ENCODE results near the gene JAK1.
A peak's percentile ranks its signal among the peaks of the same experiment; 100 is the strongest.

Gene JAK1

DNA sequence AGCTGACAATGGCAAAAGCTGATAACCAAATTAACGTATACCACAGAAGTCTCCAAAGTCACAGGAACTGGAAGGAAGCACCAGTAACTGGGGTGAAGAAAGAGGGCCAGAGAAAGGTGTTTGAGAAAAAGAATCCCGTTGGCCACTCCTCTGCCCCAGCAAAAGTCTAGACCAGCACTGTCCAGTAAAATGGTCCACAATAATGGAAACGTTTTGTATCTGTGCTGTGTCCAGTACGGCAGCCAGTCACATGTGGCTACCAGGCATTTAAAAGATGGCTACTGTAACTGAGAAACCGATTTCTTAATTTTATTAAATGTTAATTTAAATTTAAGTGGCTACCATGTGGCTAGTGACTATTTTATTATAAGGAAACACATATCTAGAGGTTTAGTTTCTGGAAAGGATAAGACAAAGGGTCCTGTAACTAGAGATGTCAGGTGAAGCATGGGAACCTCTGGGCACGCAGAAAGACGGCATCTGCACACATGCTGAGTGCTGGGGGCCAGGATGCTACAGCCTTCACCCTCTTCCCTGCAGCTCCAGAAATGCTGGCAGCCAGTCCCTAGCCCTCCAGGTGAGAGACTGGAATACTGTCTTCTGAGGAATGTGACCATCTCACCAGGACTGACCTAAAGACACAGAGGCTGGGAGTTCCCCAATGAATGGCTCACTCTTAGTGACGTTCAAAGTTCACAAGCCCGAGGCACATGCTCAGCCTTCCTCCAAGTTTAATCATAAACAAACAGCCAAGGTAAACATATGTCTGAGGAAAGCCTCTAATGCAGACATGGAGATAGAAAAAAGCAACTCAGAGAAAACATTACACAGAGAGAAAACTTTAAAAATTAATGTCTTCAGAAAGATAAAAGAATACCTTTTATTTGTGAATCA is 50.7 kb downstream of the JAK1 start:
- WGBS = 76% methylated on average over 9 of the region's 9 CpGs
- H3K4me3 ChIP-seq (ENCODE audit: low read length) = no peak overlapping the region
- H3K9me3 ChIP-seq (ENCODE audit: insufficient read depth, low read depth, low read length) = no peaks in the 10 kb centered on the region
- H3K27me3 ChIP-seq (ENCODE audit: insufficient read depth, low read length) = no peaks in the 10 kb centered on the region
- H3K36me3 ChIP-seq (ENCODE audit: insufficient read depth, low read length) = no peaks in the 10 kb centered on the region
- H3K27ac ChIP-seq (ENCODE audit: low read depth, low read length) = no peak overlapping the region
- H3K9ac ChIP-seq (ENCODE audit: low read depth, low read length) = no peak overlapping the region
- H3K4me1 ChIP-seq (ENCODE audit: insufficient read depth, low read length) = peaks cover 16% of the 10 kb centered on the region

GRCh38 chr1:64913361-64914015 is 52.9 kb downstream of the JAK1 start:
- WGBS = 81% methylated on average over 2 of the region's 3 CpGs
- Histone ChIP-seq H3K27me3 (ENCODE audit: insufficient read depth, low read length) (no peaks in the 10 kb centered on the region), H3K27ac (ENCODE audit: low read depth, low read length) (no peak overlapping the region), H3K4me3 (ENCODE audit: low read length) (no peak overlapping the region), H3K9ac (ENCODE audit: low read depth, low read length) (no peak overlapping the region), H3K4me1 (ENCODE audit: insufficient read depth, low read length) (peaks cover 16% of the 10 kb centered on the region), H3K36me3 (ENCODE audit: insufficient read depth, low read length) (no peaks in the 10 kb centered on the region), H3K9me3 (ENCODE audit: insufficient read depth, low read depth, low read length) (no peaks in the 10 kb centered on the region)

DNA sequence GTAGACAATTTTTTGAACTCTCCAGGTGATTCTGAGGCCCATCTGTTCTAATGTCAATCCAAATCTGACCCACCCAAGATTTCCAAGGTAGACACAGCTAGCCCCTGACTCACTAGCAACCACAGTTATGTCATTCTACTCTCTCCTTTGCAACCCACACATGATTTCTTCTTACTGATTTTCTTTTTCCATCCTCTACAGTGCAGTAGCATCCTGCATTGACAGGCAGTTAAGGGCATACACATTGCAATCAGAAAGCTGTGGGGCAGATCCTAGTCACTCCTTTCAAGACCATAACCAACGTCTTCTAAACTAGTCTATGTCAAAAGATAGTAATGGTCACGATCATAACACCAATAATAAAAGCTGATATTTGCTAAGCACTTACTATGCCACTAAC is 54.2 kb downstream of the JAK1 start:
- no peaks in the 10 kb centered on the region for H3K9me3 ChIP-seq (ENCODE audit: insufficient read depth, low read depth, low read length)
- no peaks in the 10 kb centered on the region for H3K27me3 ChIP-seq (ENCODE audit: insufficient read depth, low read length)
- WGBS = 91% methylated on average over 2 of the region's 2 CpGs
- peaks cover 8% of the 10 kb centered on the region for H3K4me1 ChIP-seq (ENCODE audit: insufficient read depth, low read length)
- H3K9ac ChIP-seq (ENCODE audit: low read depth, low read length) = no peak overlapping the region
- H3K36me3 ChIP-seq (ENCODE audit: insufficient read depth, low read length) = no peaks in the 10 kb centered on the region
- H3K4me3 ChIP-seq (ENCODE audit: low read length) = no peak overlapping the region
- H3K27ac ChIP-seq (ENCODE audit: low read depth, low read length) = no peak overlapping the region

DNA sequence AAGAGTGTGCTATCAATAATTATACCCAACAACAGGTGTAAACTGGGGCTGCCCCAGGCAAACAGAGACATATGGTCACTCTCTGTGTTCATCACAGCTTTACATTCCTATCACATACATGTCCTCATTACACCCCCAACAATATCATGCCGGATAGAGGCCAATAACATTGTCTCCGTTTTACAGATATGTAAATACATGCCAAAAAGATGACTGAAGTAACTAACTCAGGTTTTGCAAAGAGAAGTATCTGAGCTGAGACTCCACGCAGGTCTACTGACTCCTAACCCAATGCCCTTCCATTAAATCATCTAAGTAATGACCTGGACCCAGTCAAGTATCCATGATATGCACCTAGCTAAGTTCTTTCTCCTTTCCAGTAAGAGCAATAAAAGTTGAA is 55.0 kb downstream of the JAK1 start:
- WGBS = 76% methylated on average over 3 of the region's 3 CpGs
- no peak overlapping the region for H3K27ac ChIP-seq (ENCODE audit: low read depth, low read length)

GRCh38 chr1:64909031-64909430 is 57.3 kb downstream of the JAK1 start:
- Histone ChIP-seq H3K9me3 (ENCODE audit: insufficient read depth, low read depth, low read length) (no peaks in the 10 kb centered on the region), H3K27me3 (ENCODE audit: insufficient read depth, low read length) (no peaks in the 10 kb centered on the region), H3K9ac (ENCODE audit: low read depth, low read length) (no peak overlapping the region), H3K4me3 (ENCODE audit: low read length) (no peak overlapping the region), H3K36me3 (ENCODE audit: insufficient read depth, low read length) (no peaks in the 10 kb centered on the region), H3K4me1 (ENCODE audit: insufficient read depth, low read length) (peaks cover 8% of the 10 kb centered on the region), H3K27ac (ENCODE audit: low read depth, low read length) (no peak overlapping the region)
- WGBS = 90% methylated on average over 7 of the region's 7 CpGs

More for the DNA sequence above, 55.0 kb downstream of the JAK1 start:
- no peak overlapping the region for H3K4me3 ChIP-seq (ENCODE audit: low read length)
- no peaks in the 10 kb centered on the region for H3K36me3 ChIP-seq (ENCODE audit: insufficient read depth, low read length)
- H3K9me3 ChIP-seq (ENCODE audit: insufficient read depth, low read depth, low read length) = no peaks in the 10 kb centered on the region
- H3K4me1 ChIP-seq (ENCODE audit: insufficient read depth, low read length) = peaks cover 11% of the 10 kb centered on the region
- H3K9ac ChIP-seq (ENCODE audit: low read depth, low read length) = no peak overlapping the region
- no peaks in the 10 kb centered on the region for H3K27me3 ChIP-seq (ENCODE audit: insufficient read depth, low read length)

- Histone ChIP-seq H3K9me3 (ENCODE audit: insufficient read depth, low read depth, low read length) (no peaks in the 10 kb centered on the region), H3K4me1 (ENCODE audit: insufficient read depth, low read length) (peaks cover 8% of the 10 kb centered on the region), H3K4me3 (ENCODE audit: low read length) (no peak overlapping the region), H3K9ac (ENCODE audit: low read depth, low read length) (no peak overlapping the region), H3K27ac (ENCODE audit: low read depth, low read length) (no peak overlapping the region), H3K36me3 (ENCODE audit: insufficient read depth, low read length) (no peaks in the 10 kb centered on the region), H3K27me3 (ENCODE audit: insufficient read depth, low read length) (no peaks in the 10 kb centered on the region)
- WGBS = 100% methylated on average over 1 of the region's 1 CpG
Observed at GRCh38 chr1:64908575-64908974, 57.8 kb downstream of the JAK1 start.

GRCh38 chr1:64906447-64906846 is 59.9 kb downstream of the JAK1 start:
- Histone ChIP-seq H3K27ac (ENCODE audit: low read depth, low read length) (no peak overlapping the region), H3K9me3 (ENCODE audit: insufficient read depth, low read depth, low read length) (no peaks in the 10 kb centered on the region)
- 76% methylated on average over 3 of the region's 3 CpGs for WGBS

GRCh38 chr1:64903593-64903992 is 62.8 kb downstream of the JAK1 start:
- H3K27me3 ChIP-seq (ENCODE audit: insufficient read depth, low read length) = no peaks in the 10 kb centered on the region
- H3K27ac ChIP-seq (ENCODE audit: low read depth, low read length) = no peak overlapping the region
- peaks cover 24% of the 10 kb centered on the region for H3K4me1 ChIP-seq (ENCODE audit: insufficient read depth, low read length)
- WGBS = 85% methylated on average over 1 of the region's 1 CpG
- H3K36me3 ChIP-seq (ENCODE audit: insufficient read depth, low read length) = no peaks in the 10 kb centered on the region
- no peaks in the 10 kb centered on the region for H3K9me3 ChIP-seq (ENCODE audit: insufficient read depth, low read depth, low read length)
- H3K4me3 ChIP-seq (ENCODE audit: low read length) = no peak overlapping the region
- H3K9ac ChIP-seq (ENCODE audit: low read depth, low read length) = no peak overlapping the region

More at GRCh38 chr1:64906447-64906846, 59.9 kb downstream of the JAK1 start:
- no peak overlapping the region for H3K9ac ChIP-seq (ENCODE audit: low read depth, low read length)
- H3K4me1 ChIP-seq (ENCODE audit: insufficient read depth, low read length) = peaks cover 8% of the 10 kb centered on the region
- H3K4me3 ChIP-seq (ENCODE audit: low read length) = no peak overlapping the region
- H3K27me3 ChIP-seq (ENCODE audit: insufficient read depth, low read length) = no peaks in the 10 kb centered on the region
- H3K36me3 ChIP-seq (ENCODE audit: insufficient read depth, low read length) = no peaks in the 10 kb centered on the region

DNA sequence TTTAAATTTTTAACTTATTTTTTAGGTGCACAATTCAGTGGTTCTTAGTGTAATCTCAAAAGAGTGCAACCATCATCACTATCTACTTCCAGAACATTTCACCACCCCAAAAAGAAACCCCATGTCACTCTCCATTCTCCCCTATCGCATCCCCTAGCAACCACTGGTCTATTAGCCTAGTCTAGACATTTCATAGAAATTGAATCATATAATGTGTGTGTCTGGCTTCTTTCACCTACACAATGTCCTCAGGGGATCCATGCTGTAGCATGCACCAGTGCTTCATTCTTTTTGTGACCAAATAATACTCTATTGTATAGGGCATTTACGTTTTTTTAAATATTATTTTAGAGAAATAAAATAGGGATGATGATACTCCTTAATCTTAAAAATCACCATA is 64.7 kb downstream of the JAK1 start:
- Histone ChIP-seq H3K27ac (ENCODE audit: low read depth, low read length) (no peak overlapping the region), H3K4me1 (ENCODE audit: insufficient read depth, low read length) (peaks cover 30% of the 10 kb centered on the region), H3K36me3 (ENCODE audit: insufficient read depth, low read length) (no peaks in the 10 kb centered on the region), H3K9ac (ENCODE audit: low read depth, low read length) (no peak overlapping the region), H3K4me3 (ENCODE audit: low read length) (no peak overlapping the region), H3K27me3 (ENCODE audit: insufficient read depth, low read length) (no peaks in the 10 kb centered on the region), H3K9me3 (ENCODE audit: insufficient read depth, low read depth, low read length) (no peaks in the 10 kb centered on the region)
- 100% methylated on average over 1 of the region's 2 CpGs for WGBS

DNA sequence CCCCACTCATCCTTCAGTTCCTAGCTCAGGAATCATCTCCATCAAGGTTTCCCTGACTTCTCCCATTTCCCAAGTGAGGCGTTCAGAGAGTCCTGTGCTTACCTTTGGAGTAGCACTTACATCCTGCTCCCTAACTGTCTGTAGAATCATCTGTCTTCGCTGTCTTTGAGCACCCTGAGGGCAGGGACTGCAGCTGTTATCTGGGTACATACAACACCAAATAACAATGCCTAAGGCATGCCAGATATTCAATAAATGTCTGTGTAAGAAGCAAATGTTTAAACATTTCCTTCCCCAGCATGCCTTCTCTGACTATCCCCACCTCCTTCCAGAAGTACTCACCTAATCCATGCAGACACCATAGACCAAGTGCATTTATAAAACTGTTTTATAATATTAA is 65.4 kb downstream of the JAK1 start:
- peaks cover 35% of the 10 kb centered on the region for H3K4me1 ChIP-seq (ENCODE audit: insufficient read depth, low read length)
- no peaks in the 10 kb centered on the region for H3K27me3 ChIP-seq (ENCODE audit: insufficient read depth, low read length)
- H3K4me3 ChIP-seq (ENCODE audit: low read length) = no peak overlapping the region
- no peaks in the 10 kb centered on the region for H3K9me3 ChIP-seq (ENCODE audit: insufficient read depth, low read depth, low read length)
- no peak overlapping the region for H3K27ac ChIP-seq (ENCODE audit: low read depth, low read length)
- 79% methylated on average over 2 of the region's 2 CpGs for WGBS
- H3K36me3 ChIP-seq (ENCODE audit: insufficient read depth, low read length) = no peaks in the 10 kb centered on the region
- H3K9ac ChIP-seq (ENCODE audit: low read depth, low read length) = no peak overlapping the region

DNA sequence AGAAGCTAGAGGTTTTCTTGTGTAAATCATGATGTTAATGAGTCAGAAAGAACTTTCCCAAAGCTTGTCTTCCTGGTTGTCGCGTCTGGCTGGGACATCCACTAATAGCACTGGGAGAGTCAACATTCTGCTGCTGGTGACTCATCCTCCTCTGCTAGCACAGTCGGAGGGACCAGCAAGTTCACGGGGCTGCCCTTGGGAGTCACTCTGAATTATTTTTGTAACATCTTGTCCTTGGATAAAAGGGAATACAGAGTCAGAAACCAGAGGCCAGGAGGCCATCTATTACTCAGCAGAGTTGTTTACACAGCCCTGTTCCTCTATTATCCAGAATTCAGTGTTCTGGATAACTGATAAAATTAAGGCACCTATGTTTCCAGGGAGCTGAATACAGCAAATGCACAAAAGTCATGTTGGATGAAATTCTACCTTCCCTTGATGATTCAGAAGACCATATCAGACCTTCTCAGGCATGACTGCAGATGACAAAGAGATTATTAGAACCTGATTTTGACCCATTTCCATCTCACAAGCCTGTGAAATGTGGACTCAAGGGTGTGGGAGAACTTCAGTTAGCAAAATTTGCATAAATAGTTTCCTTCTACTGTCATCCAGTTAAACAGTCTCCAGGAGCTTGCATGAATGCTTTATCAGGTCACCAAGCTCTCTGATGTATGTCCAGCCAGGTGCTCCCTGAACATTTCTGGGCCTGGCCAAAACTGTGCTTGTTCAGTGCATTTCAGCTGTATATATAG is 68.1 kb downstream of the JAK1 start:
- peak overlapping the region; percentile 12; the same call in 1 of the 2 replicates for H3K4me3 ChIP-seq (ENCODE audit: low read length)
- peak overlapping the region; percentile 35; the same call in 1 of the 2 replicates for H3K9ac ChIP-seq (ENCODE audit: low read depth, low read length)
- no peaks in the 10 kb centered on the region for H3K9me3 ChIP-seq (ENCODE audit: insufficient read depth, low read depth, low read length)
- H3K36me3 ChIP-seq (ENCODE audit: insufficient read depth, low read length) = no peaks in the 10 kb centered on the region
- H3K4me1 ChIP-seq (ENCODE audit: insufficient read depth, low read length) = peaks cover 39% of the 10 kb centered on the region
- H3K27me3 ChIP-seq (ENCODE audit: insufficient read depth, low read length) = no peaks in the 10 kb centered on the region
- 17% methylated on average over 4 of the region's 4 CpGs for WGBS
- peak overlapping the region; percentile 85 for H3K27ac ChIP-seq (ENCODE audit: low read depth, low read length)
